Nephron (organoid): Measurements from ENCODE around the gene USH2A.

Experiments used
- H3K27ac Mint-ChIP-seq, 3 experiments: 2 replicates each; pipeline ENCODE4 v1.8.0; 2020; ENCODE audit warnings: mixed read lengths in 3 of 3, mild to moderate bottlenecking in 2 of 3, moderate library complexity in 1 of 3
- H3K27me3 Mint-ChIP-seq: 2 replicates; pipeline ENCODE4 v1.8.0; 2021; ENCODE audit warnings: low read depth, mild to moderate bottlenecking, moderate library complexity, mixed read lengths
- H3K36me3 Mint-ChIP-seq: 2 replicates; pipeline ENCODE4 v1.8.0; 2020; ENCODE audit warnings: low read depth, mixed read lengths
- H3K4me1 Mint-ChIP-seq: 2 replicates; pipeline ENCODE4 v1.8.0; 2020; ENCODE audit warnings: mixed read lengths
- H3K4me3 Mint-ChIP-seq, 3 experiments: 2 replicates each; pipeline ENCODE4 v1.8.0; 2020; ENCODE audit warnings: mild to moderate bottlenecking in 3 of 3, mixed read lengths in 3 of 3, moderate library complexity in 2 of 3
- H3K9me3 Mint-ChIP-seq: 2 replicates; pipeline ENCODE4 v1.8.0; 2020; ENCODE audit warnings: mixed read lengths
- CTCF ChIP-seq, 3 experiments: fragments of 200-600 bp; sonication (generic); IDR thresholded peaks; one replicate each; pipeline ENCODE4 v1.5.0; 2021; ENCODE audit warnings: antibody characterized with exemption in 3 of 3; ENCODE audit not compliant: unreplicated experiment in 3 of 3

Gene USH2A

GRCh38 chr1:216081445-216081844 lies 341.8 kb downstream of the USH2A start:
- Mint-ChIP-seq H3K4me1 (no peaks in the 10 kb centered on the region), H3K27me3 (no peaks in the 10 kb centered on the region), H3K27ac (no peak overlapping the region), H3K36me3 (no peaks in the 10 kb centered on the region), H3K9me3 (peaks cover 3% of the 10 kb centered on the region), H3K4me3 (no peak overlapping the region)
- no peak for TF ChIP-seq CTCF (IDR thresholded peaks at IDR 0.05; ENCODE audit: unreplicated experiment in 3 of 3)

- no peaks in the 10 kb centered on the region for H3K36me3 Mint-ChIP-seq
- no peaks in the 10 kb centered on the region for H3K27me3 Mint-ChIP-seq
Measured at GRCh38 chr1:216076751-216077150, 346.5 kb downstream of the USH2A start.

GRCh38 chr1:216075339-216075738 lies 347.9 kb downstream of the USH2A start:
- no peaks in the 10 kb centered on the region for H3K4me1 Mint-ChIP-seq

More at GRCh38 chr1:216076751-216077150, 346.5 kb downstream of the USH2A start:
- TF ChIP-seq CTCF (IDR thresholded peaks at IDR 0.05; ENCODE audit: unreplicated experiment in 3 of 3) = no peak
- no peak overlapping the region for H3K27ac Mint-ChIP-seq
- H3K4me1 Mint-ChIP-seq = no peaks in the 10 kb centered on the region
- no peaks in the 10 kb centered on the region for H3K9me3 Mint-ChIP-seq
- no peak overlapping the region for H3K4me3 Mint-ChIP-seq

DNA sequence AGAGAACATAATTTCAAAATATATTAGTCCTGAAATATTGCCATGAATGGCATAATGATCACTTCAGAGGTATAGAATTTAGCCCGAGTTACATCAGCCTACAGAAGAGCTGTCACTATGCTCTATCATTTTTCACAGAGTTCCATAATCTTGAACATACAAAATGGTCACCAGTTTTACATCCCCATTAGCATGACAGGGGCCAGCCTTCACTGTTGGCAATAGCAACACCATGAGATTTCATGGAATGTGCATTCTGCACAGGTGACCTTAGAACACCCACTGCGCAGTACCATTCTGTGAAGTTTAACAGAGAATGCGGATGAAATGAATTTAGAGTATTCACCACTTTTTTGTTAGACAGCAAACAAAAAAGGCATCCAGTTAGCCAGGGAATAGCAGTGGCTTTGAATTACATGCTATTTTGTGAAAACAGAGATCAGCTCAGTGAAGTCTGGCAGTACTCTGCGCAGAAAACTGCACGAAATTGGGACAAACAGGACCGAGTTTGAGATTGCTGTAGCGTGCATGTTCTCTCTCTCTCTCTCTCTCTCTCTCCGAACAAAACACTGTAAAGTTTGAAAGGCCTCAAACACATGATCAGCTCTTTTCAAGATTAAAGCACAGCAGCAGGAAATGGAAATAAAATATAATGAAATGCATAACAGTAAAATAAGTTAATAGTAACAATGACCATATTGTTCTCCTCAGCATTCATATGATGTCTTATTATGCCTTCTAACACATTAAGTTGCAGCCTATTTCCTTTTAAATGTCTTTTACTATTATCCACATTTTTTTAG lies 349.3 kb downstream of the USH2A start:
- H3K4me3 Mint-ChIP-seq = no peak overlapping the region
- no peak for TF ChIP-seq CTCF (IDR thresholded peaks at IDR 0.05; ENCODE audit: unreplicated experiment in 3 of 3)
- no peaks in the 10 kb centered on the region for H3K27me3 Mint-ChIP-seq
- H3K4me1 Mint-ChIP-seq = no peaks in the 10 kb centered on the region
- H3K27ac Mint-ChIP-seq = no peak overlapping the region
- no peaks in the 10 kb centered on the region for H3K9me3 Mint-ChIP-seq
- H3K36me3 Mint-ChIP-seq = no peaks in the 10 kb centered on the region

More at GRCh38 chr1:216075339-216075738, 347.9 kb downstream of the USH2A start:
- H3K4me3 Mint-ChIP-seq = no peak overlapping the region
- H3K27me3 Mint-ChIP-seq = no peaks in the 10 kb centered on the region
- no peaks in the 10 kb centered on the region for H3K9me3 Mint-ChIP-seq
- H3K36me3 Mint-ChIP-seq = no peaks in the 10 kb centered on the region
- H3K27ac Mint-ChIP-seq = no peak overlapping the region
- TF ChIP-seq CTCF (IDR thresholded peaks at IDR 0.05; ENCODE audit: unreplicated experiment in 3 of 3) = no peak

DNA sequence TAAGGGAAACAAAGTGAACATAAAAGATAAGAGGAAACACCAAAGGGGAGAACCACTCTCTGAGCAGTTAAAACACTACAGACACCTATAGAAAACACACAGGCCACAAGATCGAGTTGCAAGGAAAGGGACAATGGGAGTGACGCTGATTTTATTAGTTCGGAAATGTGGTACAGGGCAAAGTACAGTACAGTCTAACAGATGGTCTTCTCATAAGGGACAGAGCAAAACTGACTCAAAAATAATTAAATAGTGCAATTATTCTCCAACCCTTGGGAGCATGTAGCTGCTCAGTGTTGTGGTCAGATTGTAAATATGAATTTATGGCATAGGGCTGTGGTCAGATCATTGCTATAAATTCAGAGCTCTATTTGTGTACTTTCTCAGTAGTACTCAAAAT lies 352.0 kb downstream of the USH2A start:
- no peak overlapping the region for H3K4me3 Mint-ChIP-seq
- no peak overlapping the region for H3K27ac Mint-ChIP-seq
- H3K4me1 Mint-ChIP-seq = no peaks in the 10 kb centered on the region
- no peaks in the 10 kb centered on the region for H3K27me3 Mint-ChIP-seq
- no peaks in the 10 kb centered on the region for H3K9me3 Mint-ChIP-seq
- no peaks in the 10 kb centered on the region for H3K36me3 Mint-ChIP-seq
- no peak for TF ChIP-seq CTCF (IDR thresholded peaks at IDR 0.05; ENCODE audit: unreplicated experiment in 3 of 3)

DNA sequence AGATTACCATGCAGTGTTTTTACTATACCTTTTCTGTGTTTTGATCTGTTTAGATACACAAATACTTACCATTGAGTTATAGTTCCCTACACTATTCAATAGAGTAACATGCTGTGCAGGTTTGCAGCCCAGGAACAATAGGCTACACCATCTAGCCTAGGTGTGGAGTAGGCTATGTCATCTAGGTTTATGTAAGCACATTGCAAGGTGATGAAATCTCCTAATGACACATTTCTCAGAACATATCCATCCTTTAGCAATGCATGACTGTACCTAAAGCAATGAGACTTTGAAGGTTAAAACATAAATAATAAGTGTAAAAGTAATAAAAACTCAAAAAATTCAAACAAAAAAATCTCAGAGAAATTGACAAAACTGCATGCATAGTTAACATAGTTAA lies 358.6 kb downstream of the USH2A start:
- Mint-ChIP-seq H3K4me3 (no peak overlapping the region), H3K27me3 (no peaks in the 10 kb centered on the region), H3K4me1 (no peaks in the 10 kb centered on the region), H3K27ac (no peak overlapping the region), H3K36me3 (no peaks in the 10 kb centered on the region), H3K9me3 (no peaks in the 10 kb centered on the region)
- TF ChIP-seq CTCF (IDR thresholded peaks at IDR 0.05; ENCODE audit: unreplicated experiment in 3 of 3) = no peak
